GM23248 (cell line): ENCODE results near the gene PIP5K1B.

ENCODE experiments used
- EZH2 ChIP-seq: fragments of 200-600 bp; sonication (generic); IDR thresholded peaks from 2 replicates; pipeline ENCODE4 v1.6.1; 2018; ENCODE audit warnings: antibody characterized with exemption, mild to moderate bottlenecking; ENCODE audit not compliant: insufficient read depth, poor library complexity, severe bottlenecking
- EZH2phosphoT487 ChIP-seq: fragments of 200-600 bp; sonication (generic); IDR thresholded peaks from 2 replicates; pipeline ENCODE4 v1.6.1; 2018; ENCODE audit warnings: antibody characterized with exemption, moderate library complexity, mild to moderate bottlenecking, low read depth; ENCODE audit not compliant: insufficient read depth

DNA sequence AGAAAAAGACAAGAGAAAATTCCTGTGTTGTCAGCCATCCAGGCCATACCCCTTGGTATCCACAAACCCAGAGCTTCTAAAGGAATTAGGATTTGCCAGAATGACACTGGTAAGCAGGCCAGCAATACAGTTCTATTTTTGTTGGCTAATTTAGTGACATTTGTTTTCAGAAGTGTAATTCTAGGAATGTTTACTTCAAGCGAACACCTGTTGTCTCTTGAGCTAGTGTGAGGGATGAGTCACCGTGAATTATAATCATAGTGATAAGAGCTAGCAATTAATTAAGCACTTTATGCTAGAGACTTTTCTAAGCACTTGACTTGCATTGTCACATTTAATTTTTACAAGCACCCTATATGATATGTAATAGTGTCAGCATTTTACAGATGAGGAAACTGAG lies 209.7 kb downstream of the PIP5K1B start:
- no peak for TF ChIP-seq EZH2
- no peak for TF ChIP-seq EZH2phosphoT487
